Mesodermal cell (in vitro differentiated cells): ENCODE results near the gene ACAP3. TPM values are rescaled to one million over a fixed set of nuclear protein-coding genes. Genes with fewer than 3 reads are reported as not detected.
A peak's percentile ranks its signal among the peaks of the same experiment; 100 is the strongest.

Experiments used
- H3K27ac ChIP-seq: 2 replicates; pipeline ENCODE4 v1.7.0; 2013; ENCODE audit warnings: mild to moderate bottlenecking, low read depth, low read length, moderate library complexity; ENCODE audit not compliant: severe bottlenecking
- H3K36me3 ChIP-seq: 2 replicates; pipeline ENCODE4 v1.7.1; 2013; ENCODE audit warnings: mild to moderate bottlenecking, low read length, moderate library complexity; ENCODE audit not compliant: control insufficient read depth, insufficient read depth
- H3K4me1 ChIP-seq: one replicate; pipeline ENCODE4 v1.7.1; 2013; ENCODE audit warnings: mild to moderate bottlenecking, low read length; ENCODE audit not compliant: insufficient read depth, control insufficient read depth, poor library complexity, severe bottlenecking
- H3K4me3 ChIP-seq: 2 replicates; pipeline ENCODE4 v1.7.0; 2013; ENCODE audit warnings: low read length, control low read depth, mild to moderate bottlenecking; ENCODE audit not compliant: insufficient read depth, poor library complexity, severe bottlenecking; ENCODE audit errors: extremely low read depth
- H3K9me3 ChIP-seq: 2 replicates; pipeline ENCODE4 v1.7.1; 2013; ENCODE audit warnings: mild to moderate bottlenecking, low read length, moderate library complexity; ENCODE audit not compliant: control insufficient read depth
- WGBS, 2 experiments: methylation state at CpG; one replicate each; pipeline ENCODE4 v1.1.5; 2013; ENCODE audit warnings: missing lambda C conversion rate in 2 of 2; ENCODE audit not compliant: insufficient coverage in 2 of 2; 5-methylcytosine and 5-hydroxymethylcytosine counted together
- polyA plus RNA-seq, 2 experiments: library from polyadenylated mRNA; stranded (reverse); fragments of 50-300 nt; gene quantifications; one replicate each; pipeline ENCODE4 v1.2.3, GENCODE V29; 2013

Gene ACAP3
- polyA plus RNA-seq (2013, experiment 1 of 2), result 39.6 TPM
- polyA plus RNA-seq (2013, experiment 2 of 2), result 31.9 TPM

DNA sequence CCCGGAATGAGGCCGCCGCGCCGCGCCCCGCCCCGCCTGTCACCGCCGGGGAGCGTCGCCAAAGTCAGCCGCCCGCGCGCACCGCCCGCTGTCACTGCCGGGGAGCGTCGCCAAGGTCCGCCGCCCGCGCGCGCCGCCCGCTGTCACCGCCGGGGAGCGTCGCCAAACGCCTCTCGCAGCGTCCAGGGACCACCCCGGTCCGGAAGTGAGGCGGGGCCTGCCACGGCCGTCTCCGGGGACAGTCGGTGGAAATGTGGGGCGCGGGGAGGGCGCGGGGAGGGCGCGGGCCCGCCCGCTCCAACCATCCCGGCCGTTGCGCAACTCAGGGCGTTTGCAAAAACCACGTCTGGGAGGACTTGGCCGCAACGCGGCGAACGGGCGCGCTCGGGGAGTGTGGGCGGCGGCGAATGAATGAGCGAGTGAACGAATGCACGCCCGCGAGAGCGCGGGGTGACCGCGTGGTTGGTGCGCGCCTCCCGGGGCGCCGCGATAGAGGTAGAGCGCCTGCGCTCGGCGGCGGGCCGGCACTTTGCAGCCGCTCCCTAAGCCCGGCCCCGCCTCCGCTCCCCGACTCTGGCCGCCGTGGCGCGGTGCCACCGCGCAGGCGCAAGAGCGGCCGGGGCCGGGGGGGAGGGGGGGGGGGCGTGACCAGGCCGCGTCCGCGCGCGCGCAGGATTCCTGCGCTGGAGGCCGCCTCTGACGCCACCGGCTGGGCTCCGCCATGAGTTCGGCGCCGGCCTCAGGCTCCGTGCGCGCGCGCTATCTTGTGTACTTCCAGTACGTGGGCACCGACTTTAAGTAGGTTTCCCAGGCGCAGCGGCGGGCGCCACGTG is at the start of gene ACAP3, which contains the start of gene PUSL1:
Gene ACAP3, minus strand, starts transcription at position 8 of the 833 bp plus-strand sequence. CDS start 115 bp downstream, outside the sequence.
Gene PUSL1, plus strand, starts transcription at position 675 of the 833 bp plus-strand sequence. Its CDS starts 47 bp downstream, at position 722.
- no peaks in the 10 kb centered on the region for H3K9me3 ChIP-seq
- 0% methylated on average over 76 to 103 of the region's 131 CpGs for WGBS, 2 experiments
- H3K4me1 ChIP-seq, result peaks cover 33% of the 10 kb centered on the region
- peaks cover 21% of the 10 kb centered on the region for H3K36me3 ChIP-seq
- peak within 1 kb of the TSS; percentile 79 for H3K4me3 ChIP-seq
- H3K27ac ChIP-seq, result peak within 1 kb of the TSS; percentile 95

- 75 to 80% methylated on average over 23 to 25 of the region's 26 CpGs for WGBS, 2 experiments
- peaks cover 49% of the 10 kb centered on the region for H3K4me1 ChIP-seq
- no peak overlapping the region for H3K27ac ChIP-seq
- peak overlapping the region; percentile 88 for H3K4me3 ChIP-seq
- H3K36me3 ChIP-seq, result peaks cover 20% of the 10 kb centered on the region
- no peaks in the 10 kb centered on the region for H3K9me3 ChIP-seq
Measured at GRCh38 chr1:1356796-1357401, 49.2 kb upstream of the ACAP3 start.

DNA sequence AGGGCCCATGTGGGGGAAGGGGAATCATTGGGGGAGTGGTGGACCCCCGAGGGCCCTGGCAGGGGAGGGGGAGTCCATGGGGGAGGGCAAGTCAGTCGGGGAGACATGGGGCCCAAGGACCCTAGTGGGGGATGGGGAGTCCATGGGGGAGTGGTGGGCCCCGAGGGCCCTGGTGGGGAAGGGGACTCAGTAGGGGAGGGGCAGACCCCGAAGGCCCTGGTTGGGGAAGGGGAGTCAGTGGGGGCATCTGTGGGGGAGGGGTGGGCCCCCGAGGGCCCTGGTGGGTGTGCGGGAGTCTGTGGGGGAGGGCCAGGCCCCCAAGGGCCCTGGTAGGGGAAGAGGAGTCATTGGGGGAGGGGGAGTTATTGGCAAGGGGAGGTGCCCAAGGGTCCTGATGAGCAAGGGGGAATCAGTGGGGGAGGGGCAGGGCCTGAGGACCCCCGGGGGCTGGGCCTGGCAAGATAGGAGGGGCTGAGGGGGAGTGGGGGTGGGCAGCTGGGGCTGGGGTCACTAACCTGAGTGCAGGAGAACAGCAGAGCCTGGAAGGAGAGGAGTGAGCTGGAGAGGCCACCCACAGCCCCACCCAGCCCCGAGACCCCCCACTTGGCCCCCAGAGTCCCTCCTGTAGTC is 48.6 kb upstream of the ACAP3 start:
- Histone ChIP-seq H3K36me3 (peaks cover 20% of the 10 kb centered on the region), H3K4me3 (peak overlapping the region; percentile 88), H3K27ac (peak overlapping the region; percentile 5), H3K4me1 (peaks cover 49% of the 10 kb centered on the region), H3K9me3 (no peaks in the 10 kb centered on the region)
- WGBS, 2 experiments, result 93% methylated on average over 4 of the region's 8 CpGs; no CpG with 5 or more reads in 1 of the 2 experiments

DNA sequence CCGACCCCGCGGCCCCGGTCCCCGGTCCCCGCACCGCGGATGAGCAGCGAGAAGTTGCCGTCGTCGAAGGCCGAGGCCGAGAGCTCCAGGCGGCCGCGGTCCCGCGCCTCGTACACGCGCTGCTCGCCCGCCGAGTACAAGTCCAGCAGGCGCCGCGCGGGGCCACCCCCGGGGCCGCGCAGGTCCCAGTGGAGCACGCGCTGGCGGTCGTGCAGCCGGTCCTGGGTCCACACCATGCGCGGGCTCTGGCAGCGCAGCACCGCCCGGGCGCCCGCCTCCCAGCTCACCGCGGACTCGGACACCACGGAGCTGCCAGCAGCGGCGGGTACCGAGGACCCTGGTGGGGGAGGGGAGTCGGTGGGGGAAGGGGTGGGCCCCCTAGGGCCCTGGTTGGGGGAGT is 47.7 kb upstream of the ACAP3 start:
- WGBS, 2 experiments, result 97 to 98% methylated on average over 23 to 37 of the region's 52 CpGs
- Histone ChIP-seq H3K4me3 (no peak overlapping the region), H3K36me3 (peaks cover 20% of the 10 kb centered on the region), H3K4me1 (peaks cover 41% of the 10 kb centered on the region), H3K27ac (no peak overlapping the region), H3K9me3 (no peaks in the 10 kb centered on the region)

DNA sequence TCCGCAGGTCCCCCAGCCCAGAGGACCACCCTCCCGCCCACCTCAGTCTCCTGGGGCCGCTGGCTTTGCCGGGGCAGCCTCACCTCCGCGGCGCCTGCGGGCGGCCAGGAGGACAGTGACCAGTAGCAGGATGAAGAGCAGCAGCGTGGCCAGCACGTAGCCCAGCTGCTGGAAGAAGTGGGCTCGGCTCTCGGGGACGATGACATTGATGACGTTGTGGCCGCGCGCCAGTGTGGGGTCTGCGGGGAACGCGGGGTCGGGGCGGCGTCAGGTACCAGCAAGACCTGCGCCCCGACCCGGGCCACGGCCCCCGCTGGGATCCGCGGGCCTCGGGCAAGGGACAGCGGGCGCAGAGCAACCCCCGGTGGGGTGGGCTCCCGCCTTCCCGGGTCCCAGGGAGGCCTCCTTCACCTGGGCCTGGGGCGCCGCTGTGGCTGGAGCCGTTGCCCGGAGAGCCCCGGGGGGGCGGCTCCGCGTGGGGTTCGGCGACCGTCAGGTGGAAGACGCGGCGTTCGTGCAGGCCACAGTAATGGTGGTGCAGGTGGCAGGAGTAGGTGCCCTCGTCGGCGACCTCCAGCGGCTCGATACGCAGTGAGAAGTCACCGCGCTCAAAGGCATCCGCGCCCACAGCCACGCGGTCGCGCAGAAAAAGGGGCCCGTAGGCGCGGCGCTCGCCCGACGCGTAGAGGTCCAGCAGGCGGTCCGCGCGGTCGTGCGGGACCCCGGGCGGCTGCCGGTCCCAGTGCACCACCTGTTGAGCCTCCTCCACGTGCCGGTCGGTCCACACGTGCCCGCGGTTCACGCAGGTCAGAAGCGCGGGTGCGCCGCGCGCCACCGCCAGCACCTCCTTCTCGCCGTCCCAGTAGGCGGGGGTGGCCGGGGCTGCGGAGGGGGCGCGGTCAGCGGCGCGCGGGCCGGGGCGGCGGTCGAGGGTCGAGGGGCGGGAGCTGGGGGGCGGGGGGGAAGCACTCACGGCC is 46.8 kb upstream of the ACAP3 start:
- Histone ChIP-seq H3K9me3 (no peaks in the 10 kb centered on the region), H3K4me1 (peaks cover 33% of the 10 kb centered on the region), H3K27ac (no peak overlapping the region), H3K4me3 (no peak overlapping the region), H3K36me3 (peaks cover 20% of the 10 kb centered on the region)
- WGBS, 2 experiments, result 97% methylated on average over 99 to 109 of the region's 116 CpGs

- H3K9me3 ChIP-seq, result no peaks in the 10 kb centered on the region
- H3K4me3 ChIP-seq, result no peak overlapping the region
- H3K27ac ChIP-seq, result peak overlapping the region; percentile 29
- 76 to 82% methylated on average over 25 of the region's 28 CpGs for WGBS, 2 experiments
- peaks cover 20% of the 10 kb centered on the region for H3K36me3 ChIP-seq
- peaks cover 25% of the 10 kb centered on the region for H3K4me1 ChIP-seq
Measured at GRCh38 chr1:1353389-1354151, 45.8 kb upstream of the ACAP3 start.

GRCh38 chr1:1352786-1353388 is 45.2 kb upstream of the ACAP3 start:
- H3K4me1 ChIP-seq, result peaks cover 26% of the 10 kb centered on the region
- H3K4me3 ChIP-seq, result no peak overlapping the region
- H3K36me3 ChIP-seq, result peaks cover 20% of the 10 kb centered on the region
- H3K9me3 ChIP-seq, result no peaks in the 10 kb centered on the region
- 63 to 100% methylated on average over 1 to 3 of the region's 5 CpGs for WGBS, 2 experiments
- H3K27ac ChIP-seq, result peak overlapping the region; percentile 29

DNA sequence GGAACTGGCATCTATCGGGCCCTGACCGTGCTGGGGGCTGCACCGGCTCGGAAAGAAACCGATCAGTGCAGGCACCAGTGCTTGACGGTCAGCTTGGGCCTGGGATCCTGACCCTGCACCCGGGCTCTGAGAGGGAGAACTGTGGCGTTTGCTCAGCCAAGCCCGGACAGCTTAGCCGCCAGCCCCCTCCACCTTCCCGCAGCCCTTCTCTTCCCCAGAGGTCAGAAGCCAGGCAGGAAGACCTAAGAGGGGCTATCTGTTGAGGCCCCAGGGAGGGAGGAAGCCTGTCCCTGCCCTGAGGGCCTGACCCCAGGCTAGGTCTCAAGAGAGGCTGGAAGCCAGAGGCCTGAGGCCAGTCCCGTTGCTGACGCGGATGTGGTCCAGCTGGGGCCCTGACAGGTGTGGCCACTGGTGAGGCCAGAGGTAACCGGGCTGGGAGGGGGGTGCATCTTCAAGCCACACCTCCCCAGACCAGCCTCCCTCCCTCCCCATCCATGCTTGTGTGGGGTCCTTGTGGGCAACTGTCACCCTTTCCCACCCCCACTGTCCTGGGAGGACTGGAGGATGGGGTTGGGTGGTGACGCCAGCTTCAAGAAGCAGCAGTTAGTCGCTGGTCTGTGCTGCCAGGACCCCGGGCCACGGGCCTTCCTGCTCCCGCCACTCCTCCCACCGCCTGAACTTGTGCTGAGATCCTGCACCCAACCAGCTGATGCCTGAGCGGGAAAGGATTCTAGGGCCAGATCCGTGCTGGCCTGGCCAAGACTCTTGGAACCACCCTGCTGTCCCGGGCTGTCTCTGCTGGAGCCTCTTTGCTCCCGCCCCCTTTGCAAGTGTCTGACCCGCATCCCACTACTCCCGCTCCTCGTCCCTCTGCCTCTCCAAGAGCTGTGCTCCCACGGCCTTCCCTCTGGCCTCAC is 44.0 kb upstream of the ACAP3 start:
- Histone ChIP-seq H3K9me3 (no peaks in the 10 kb centered on the region), H3K27ac (peak overlapping the region; percentile 66), H3K36me3 (peaks cover 20% of the 10 kb centered on the region), H3K4me1 (peaks cover 30% of the 10 kb centered on the region), H3K4me3 (peak overlapping the region; percentile 11)
- 65 to 68% methylated on average over 25 to 27 of the region's 29 CpGs for WGBS, 2 experiments
